ENCODE measurements around the gene SEMA3E. TPM values are rescaled to one million over a fixed set of nuclear protein-coding genes. Genes with fewer than 3 reads are reported as not detected.
A peak's percentile ranks its signal among the peaks of the same experiment; 100 is the strongest.

SEMA3E gene
- total RNA-seq, 2 donors from 2014 or later: 3.4 to 15.2 TPM

GRCh38 chr7:83484826-83485225 is 164.1 kb downstream of the SEMA3E start:
- no peaks in the 10 kb centered on the region for H3K9me3 ChIP-seq
- no peak overlapping the region for H3K4me3 ChIP-seq
- H3K36me3 ChIP-seq: no peaks in the 10 kb centered on the region
- no peak overlapping the region for H3K27ac ChIP-seq
- H3K27me3 ChIP-seq (replicated peaks; ENCODE audit: insufficient read depth): no peaks in the 10 kb centered on the region
- DNase-seq (ENCODE audit: low spot score): no peak
- TF ChIP-seq CTCF (IDR thresholded peaks at IDR 0.05): no peak
- ATAC-seq (ENCODE audit: insufficient number of reproducible peaks, low FRiP score, low read depth): no peak
- no peaks in the 10 kb centered on the region for H3K4me1 ChIP-seq (ENCODE audit: control insufficient read depth in 1 of 2, low read depth in 2 of 2)

GRCh38 chr7:83484266-83484665 is 164.7 kb downstream of the SEMA3E start:
- Histone ChIP-seq H3K27ac (no peak overlapping the region), H3K27me3 (replicated peaks; ENCODE audit: insufficient read depth) (no peaks in the 10 kb centered on the region), H3K4me3 (no peak overlapping the region), H3K4me1 (ENCODE audit: control insufficient read depth in 1 of 2, low read depth in 2 of 2) (no peaks in the 10 kb centered on the region), H3K9me3 (no peaks in the 10 kb centered on the region), H3K36me3 (no peaks in the 10 kb centered on the region)
- ATAC-seq (ENCODE audit: insufficient number of reproducible peaks, low FRiP score, low read depth) (no peak), DNase-seq (ENCODE audit: low spot score) (no peak)
- TF ChIP-seq CTCF (IDR thresholded peaks at IDR 0.05): no peak

- H3K4me3 ChIP-seq: no peak overlapping the region
- H3K4me1 ChIP-seq (ENCODE audit: control insufficient read depth in 1 of 2, low read depth in 2 of 2): peaks cover 6 to 11% of the 10 kb centered on the region in 2 donors
- H3K27me3 ChIP-seq (replicated peaks; ENCODE audit: insufficient read depth): no peaks in the 10 kb centered on the region
- no peak for TF ChIP-seq CTCF (IDR thresholded peaks at IDR 0.05)
- no peaks in the 10 kb centered on the region for H3K9me3 ChIP-seq
- no peak overlapping the region for H3K27ac ChIP-seq
- no peaks in the 10 kb centered on the region for H3K36me3 ChIP-seq
- ATAC-seq (ENCODE audit: insufficient number of reproducible peaks, low FRiP score, low read depth) (no peak), DNase-seq (ENCODE audit: low spot score) (no peak)
These were observed 170.3 kb downstream of the SEMA3E start for GRCh38 chr7:83478616-83479015.

GRCh38 chr7:83476511-83477050 is 172.4 kb downstream of the SEMA3E start:
- DNase-seq (ENCODE audit: low spot score): no peak
- no peak for ATAC-seq (ENCODE audit: insufficient number of reproducible peaks, low FRiP score, low read depth)

GRCh38 chr7:83475420-83475819 is 173.5 kb downstream of the SEMA3E start:
- no peaks in the 10 kb centered on the region for H3K9me3 ChIP-seq
- no peak overlapping the region for H3K27ac ChIP-seq
- no peaks in the 10 kb centered on the region for H3K27me3 ChIP-seq (replicated peaks; ENCODE audit: insufficient read depth)
- no peak overlapping the region for H3K4me3 ChIP-seq
- TF ChIP-seq CTCF (IDR thresholded peaks at IDR 0.05): no peak
- ATAC-seq (ENCODE audit: insufficient number of reproducible peaks, low FRiP score, low read depth) (no peak), DNase-seq (ENCODE audit: low spot score) (no peak)
- H3K4me1 ChIP-seq (ENCODE audit: control insufficient read depth in 1 of 2, low read depth in 2 of 2): peaks cover 6 to 11% of the 10 kb centered on the region in 2 donors
- no peaks in the 10 kb centered on the region for H3K36me3 ChIP-seq

More at GRCh38 chr7:83476511-83477050, 172.4 kb downstream of the SEMA3E start:
- peaks cover 6 to 11% of the 10 kb centered on the region in 2 donors for H3K4me1 ChIP-seq (ENCODE audit: control insufficient read depth in 1 of 2, low read depth in 2 of 2)
- peak overlapping the region; percentile 24 for H3K4me3 ChIP-seq
- no peak for TF ChIP-seq CTCF (IDR thresholded peaks at IDR 0.05)
- no peaks in the 10 kb centered on the region for H3K36me3 ChIP-seq
- no peaks in the 10 kb centered on the region for H3K9me3 ChIP-seq
- no peaks in the 10 kb centered on the region for H3K27me3 ChIP-seq (replicated peaks; ENCODE audit: insufficient read depth)
- H3K27ac ChIP-seq: peak overlapping the region in 1 of 2 donors; percentile 3

Measured in thoracic aorta (tissue), 2 donors.